Measurements from ENCODE around the gene CTSW.
A peak's percentile ranks its signal among the peaks of the same experiment; 100 is the strongest.

Gene CTSW

DNA sequence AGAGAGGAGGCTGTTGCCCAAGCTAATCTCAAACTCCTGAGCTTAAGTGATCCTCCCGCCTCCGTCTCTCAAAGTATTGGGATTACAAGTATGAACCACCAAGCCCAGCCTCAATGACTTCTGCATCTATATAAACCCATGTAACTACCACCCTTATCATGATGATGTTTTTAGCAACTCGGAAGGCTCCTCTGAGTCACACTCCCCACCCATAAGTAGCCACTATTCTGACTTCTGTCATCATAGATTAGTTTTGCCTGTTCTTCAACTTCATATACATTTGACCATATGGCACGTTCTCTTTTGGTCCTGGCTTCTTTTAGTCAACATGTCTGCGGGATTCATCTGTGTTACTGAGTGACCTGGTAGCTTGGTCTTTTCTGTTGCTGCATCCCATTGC lies 27.0 kb downstream of the CTSW start:
- POLR2A ChIA-PET, result interaction anchor here (0.7 to 1.2 kb wide), 2 partner anchors 16 to 18 kb away, joined by 3 read pairs; partner anchors contain the start of genes CCDC85B and FIBP
- Histone ChIP-seq H3K9me3 (ENCODE audit: control insufficient read depth, insufficient read depth, low read depth, low read length) (no peaks in the 10 kb centered on the region), H3K36me3 (ENCODE audit: control insufficient read depth in 2 of 2, insufficient read depth in 1 of 2, low read length in 2 of 2) (no peaks in the 10 kb centered on the region), H3K27ac (ENCODE audit: extremely low read depth, low read depth, low read length) (no peak overlapping the region), H3K4me1 (ENCODE audit: control insufficient read depth, insufficient read depth, low read length) (no peaks in the 10 kb centered on the region), H3K4me3 (ENCODE audit: low read depth, low read length) (no peak overlapping the region)
- CTCF ChIA-PET, result interaction anchor here (0.8 to 11.8 kb wide), 5 partner anchors 9 to 47 kb away, joined by 4 to 189 read pairs (median 5); partner anchors contain the start of genes CCDC85B, FIBP and MUS81
- TF ChIP-seq FEZF1 (tag by site-specific recombination; IDR thresholded peaks at IDR 0.05), result no peak
- no peak for TF ChIP-seq ZNF830 (tag by site-specific recombination; IDR thresholded peaks at IDR 0.05; ENCODE audit: low read depth)
- no peak for TF ChIP-seq ZNF701 (tag by site-specific recombination; IDR thresholded peaks at IDR 0.05)

- Histone ChIP-seq H3K27ac (ENCODE audit: extremely low read depth, low read depth, low read length) (no peak overlapping the region), H3K9me3 (ENCODE audit: control insufficient read depth, insufficient read depth, low read depth, low read length) (no peaks in the 10 kb centered on the region), H3K4me1 (ENCODE audit: control insufficient read depth, insufficient read depth, low read length) (no peaks in the 10 kb centered on the region; the same call in 1 of the 2 replicates), H3K4me3 (ENCODE audit: low read depth, low read length) (no peak overlapping the region), H3K36me3 (ENCODE audit: control insufficient read depth in 2 of 2, insufficient read depth in 1 of 2, low read length in 2 of 2) (no peaks in the 10 kb centered on the region)
- POLR2A ChIA-PET, result no interaction called here
- CTCF ChIA-PET, result interaction anchor here (11.8 kb wide), 1 partner anchor 21 kb away, joined by 189 read pairs; the partner anchor contains the start of genes CCDC85B and FIBP
- no peak for TF ChIP-seq ZNF175 (tag by site-specific recombination; IDR thresholded peaks at IDR 0.05)
Measured at GRCh38 chr11:65907878-65908277, 28.2 kb downstream of the CTSW start.

GRCh38 chr11:65911682-65912568 lies 32.3 kb downstream of the CTSW start:
- Histone ChIP-seq H3K4me3 (ENCODE audit: low read depth, low read length) (no peak overlapping the region), H3K4me1 (ENCODE audit: control insufficient read depth, insufficient read depth, low read length) (no peaks in the 10 kb centered on the region; the same call in 1 of the 2 replicates), H3K36me3 (ENCODE audit: control insufficient read depth in 2 of 2, insufficient read depth in 1 of 2, low read length in 2 of 2) (no peaks in the 10 kb centered on the region), H3K9me3 (ENCODE audit: control insufficient read depth, insufficient read depth, low read depth, low read length) (no peaks in the 10 kb centered on the region), H3K27ac (ENCODE audit: extremely low read depth, low read depth, low read length) (no peak overlapping the region)
- POLR2A ChIA-PET, result interaction anchor here (0.7 to 2.2 kb wide), 7 partner anchors 15 to 199 kb away, joined by 3 to 16 read pairs (median 4); partner anchors contain the start of genes CCDC85B, FIBP, KAT5 and MUS81
- CTCF ChIA-PET, result interaction anchor here (0.6 to 11.8 kb wide), 9 partner anchors 10 to 343 kb away, joined by 3 to 189 read pairs (median 4); partner anchors contain the start of genes CCDC85B, FIBP and MUS81
- no peak for TF ChIP-seq ZNF274 (IDR thresholded peaks at IDR 0.05; ENCODE audit: low read length)
- no peak for TF ChIP-seq ZNF274 (tag by site-specific recombination; IDR thresholded peaks at IDR 0.05; ENCODE audit: borderline replicate concordance)
- no peak for TF ChIP-seq ZNF529 (tag by site-specific recombination; IDR thresholded peaks at IDR 0.05; ENCODE audit: insufficient replicate concordance)
- no peak for TF ChIP-seq ZNF121 (tag by site-specific recombination; IDR thresholded peaks at IDR 0.05)
- TF ChIP-seq ZNF654 (tag by site-specific recombination; IDR thresholded peaks at IDR 0.05; ENCODE audit: low read depth), result peak; percentile 50
- TF ChIP-seq, protein P1, sequence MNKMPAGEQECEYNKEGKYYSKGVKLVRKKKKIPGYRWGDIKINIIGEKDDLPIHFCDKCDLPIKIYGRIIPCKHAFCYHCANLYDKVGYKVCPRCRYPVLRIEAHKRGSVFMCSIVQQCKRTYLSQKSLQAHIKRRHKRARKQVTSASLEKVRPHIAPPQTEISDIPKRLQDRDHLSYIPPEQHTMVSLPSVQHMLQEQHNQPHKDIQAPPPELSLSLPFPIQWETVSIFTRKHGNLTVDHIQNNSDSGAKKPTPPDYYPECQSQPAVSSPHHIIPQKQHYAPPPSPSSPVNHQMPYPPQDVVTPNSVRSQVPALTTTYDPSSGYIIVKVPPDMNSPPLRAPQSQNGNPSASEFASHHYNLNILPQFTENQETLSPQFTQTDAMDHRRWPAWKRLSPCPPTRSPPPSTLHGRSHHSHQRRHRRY (tag by site-specific recombination; IDR thresholded peaks at IDR 0.05), result no peak
- TF ChIP-seq, protein P2, sequence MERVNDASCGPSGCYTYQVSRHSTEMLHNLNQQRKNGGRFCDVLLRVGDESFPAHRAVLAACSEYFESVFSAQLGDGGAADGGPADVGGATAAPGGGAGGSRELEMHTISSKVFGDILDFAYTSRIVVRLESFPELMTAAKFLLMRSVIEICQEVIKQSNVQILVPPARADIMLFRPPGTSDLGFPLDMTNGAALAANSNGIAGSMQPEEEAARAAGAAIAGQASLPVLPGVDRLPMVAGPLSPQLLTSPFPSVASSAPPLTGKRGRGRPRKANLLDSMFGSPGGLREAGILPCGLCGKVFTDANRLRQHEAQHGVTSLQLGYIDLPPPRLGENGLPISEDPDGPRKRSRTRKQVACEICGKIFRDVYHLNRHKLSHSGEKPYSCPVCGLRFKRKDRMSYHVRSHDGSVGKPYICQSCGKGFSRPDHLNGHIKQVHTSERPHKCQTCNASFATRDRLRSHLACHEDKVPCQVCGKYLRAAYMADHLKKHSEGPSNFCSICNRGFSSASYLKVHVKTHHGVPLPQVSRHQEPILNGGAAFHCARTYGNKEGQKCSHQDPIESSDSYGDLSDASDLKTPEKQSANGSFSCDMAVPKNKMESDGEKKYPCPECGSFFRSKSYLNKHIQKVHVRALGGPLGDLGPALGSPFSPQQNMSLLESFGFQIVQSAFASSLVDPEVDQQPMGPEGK (tag by site-specific recombination; IDR thresholded peaks at IDR 0.05), result 0 out of 2 replicates have a peak, but pooled peaks have one; percentile 22
- TF ChIP-seq, protein P3, sequence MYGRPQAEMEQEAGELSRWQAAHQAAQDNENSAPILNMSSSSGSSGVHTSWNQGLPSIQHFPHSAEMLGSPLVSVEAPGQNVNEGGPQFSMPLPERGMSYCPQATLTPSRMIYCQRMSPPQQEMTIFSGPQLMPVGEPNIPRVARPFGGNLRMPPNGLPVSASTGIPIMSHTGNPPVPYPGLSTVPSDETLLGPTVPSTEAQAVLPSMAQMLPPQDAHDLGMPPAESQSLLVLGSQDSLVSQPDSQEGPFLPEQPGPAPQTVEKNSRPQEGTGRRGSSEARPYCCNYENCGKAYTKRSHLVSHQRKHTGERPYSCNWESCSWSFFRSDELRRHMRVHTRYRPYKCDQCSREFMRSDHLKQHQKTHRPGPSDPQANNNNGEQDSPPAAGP (tag by site-specific recombination; IDR thresholded peaks at IDR 0.05), result peak; percentile 29; the same call in 1 of the 2 replicates
- TF ChIP-seq WT1 (tag by site-specific recombination; IDR thresholded peaks at IDR 0.05), result peak; percentile 97
- TF ChIP-seq ZNF561 (tag by site-specific recombination; IDR thresholded peaks at IDR 0.05; ENCODE audit: borderline replicate concordance), result no peak
- TF ChIP-seq, protein P4, sequence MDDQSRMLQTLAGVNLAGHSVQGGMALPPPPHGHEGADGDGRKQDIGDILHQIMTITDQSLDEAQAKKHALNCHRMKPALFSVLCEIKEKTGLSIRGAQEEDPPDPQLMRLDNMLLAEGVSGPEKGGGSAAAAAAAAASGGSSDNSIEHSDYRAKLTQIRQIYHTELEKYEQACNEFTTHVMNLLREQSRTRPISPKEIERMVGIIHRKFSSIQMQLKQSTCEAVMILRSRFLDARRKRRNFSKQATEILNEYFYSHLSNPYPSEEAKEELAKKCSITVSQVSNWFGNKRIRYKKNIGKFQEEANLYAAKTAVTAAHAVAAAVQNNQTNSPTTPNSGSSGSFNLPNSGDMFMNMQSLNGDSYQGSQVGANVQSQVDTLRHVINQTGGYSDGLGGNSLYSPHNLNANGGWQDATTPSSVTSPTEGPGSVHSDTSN (CRISPR knock-in tag; IDR thresholded peaks at IDR 0.05), result no peak
- no peak for TF ChIP-seq GFI1B (tag by site-specific recombination; IDR thresholded peaks at IDR 0.05)
- TF ChIP-seq ZIC2 (tag by site-specific recombination; IDR thresholded peaks at IDR 0.05), result no peak
- TF ChIP-seq ZNF560 (tag by site-specific recombination; IDR thresholded peaks at IDR 0.05; ENCODE audit: borderline replicate concordance), result no peak
- TF ChIP-seq, protein P5, sequence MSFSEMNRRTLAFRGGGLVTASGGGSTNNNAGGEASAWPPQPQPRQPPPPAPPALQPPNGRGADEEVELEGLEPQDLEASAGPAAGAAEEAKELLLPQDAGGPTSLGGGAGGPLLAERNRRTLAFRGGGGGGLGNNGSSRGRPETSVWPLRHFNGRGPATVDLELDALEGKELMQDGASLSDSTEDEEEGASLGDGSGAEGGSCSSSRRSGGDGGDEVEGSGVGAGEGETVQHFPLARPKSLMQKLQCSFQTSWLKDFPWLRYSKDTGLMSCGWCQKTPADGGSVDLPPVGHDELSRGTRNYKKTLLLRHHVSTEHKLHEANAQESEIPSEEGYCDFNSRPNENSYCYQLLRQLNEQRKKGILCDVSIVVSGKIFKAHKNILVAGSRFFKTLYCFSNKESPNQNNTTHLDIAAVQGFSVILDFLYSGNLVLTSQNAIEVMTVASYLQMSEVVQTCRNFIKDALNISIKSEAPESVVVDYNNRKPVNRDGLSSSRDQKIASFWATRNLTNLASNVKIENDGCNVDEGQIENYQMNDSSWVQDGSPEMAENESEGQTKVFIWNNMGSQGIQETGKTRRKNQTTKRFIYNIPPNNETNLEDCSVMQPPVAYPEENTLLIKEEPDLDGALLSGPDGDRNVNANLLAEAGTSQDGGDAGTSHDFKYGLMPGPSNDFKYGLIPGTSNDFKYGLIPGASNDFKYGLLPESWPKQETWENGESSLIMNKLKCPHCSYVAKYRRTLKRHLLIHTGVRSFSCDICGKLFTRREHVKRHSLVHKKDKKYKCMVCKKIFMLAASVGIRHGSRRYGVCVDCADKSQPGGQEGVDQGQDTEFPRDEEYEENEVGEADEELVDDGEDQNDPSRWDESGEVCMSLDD (tag by site-specific recombination; IDR thresholded peaks at IDR 0.05), result no peak
- TF ChIP-seq GLIS2 (tag by site-specific recombination; IDR thresholded peaks at IDR 0.05), result 0 out of 2 replicates have a peak, but pooled peaks have one; percentile 27
- no peak for TF ChIP-seq ZNF792 (tag by site-specific recombination; IDR thresholded peaks at IDR 0.05)

All from HEK293 (cell line).